GM19238 (cell line): ENCODE measurements around the gene DGKB.

Experiments used
- DNase-seq: peaks from one replicate; pipeline ENCODE4 v3.0.0; 2011; ENCODE audit warnings: low spot score; ENCODE audit not compliant: insufficient read length

DGKB gene

GRCh38 chr7:14902589-14903067, at the start of gene DGKB:
Gene DGKB, minus strand, starts transcription at chr7:14902751.
- no peak for DNase-seq

GRCh38 chr7:14950013-14950412, 47.5 kb upstream of the DGKB start:
- DNase-seq: no peak

- DNase-seq: no peak
These were observed 35.6 kb upstream of the DGKB start for GRCh38 chr7:14938181-14938580.

DNA sequence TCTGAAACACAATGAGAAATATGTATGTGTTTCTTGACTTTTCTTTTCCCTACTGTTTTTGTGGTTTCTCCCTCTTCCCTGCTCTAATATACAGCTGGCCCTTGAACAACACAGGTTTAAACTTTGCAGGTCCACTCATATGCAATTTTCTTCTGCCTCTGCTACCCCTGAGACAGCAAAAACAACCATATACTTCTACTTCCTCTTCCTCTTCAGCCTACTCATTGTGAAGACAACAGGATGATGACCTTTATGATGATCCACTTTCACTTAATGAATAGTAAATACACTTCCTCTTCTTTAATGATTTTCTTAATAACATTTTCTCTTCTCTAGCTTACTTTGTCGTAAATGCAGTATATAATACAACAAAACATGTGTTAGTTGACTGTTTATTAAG, 35.0 kb upstream of the DGKB start:
- DNase-seq: no peak

DNA sequence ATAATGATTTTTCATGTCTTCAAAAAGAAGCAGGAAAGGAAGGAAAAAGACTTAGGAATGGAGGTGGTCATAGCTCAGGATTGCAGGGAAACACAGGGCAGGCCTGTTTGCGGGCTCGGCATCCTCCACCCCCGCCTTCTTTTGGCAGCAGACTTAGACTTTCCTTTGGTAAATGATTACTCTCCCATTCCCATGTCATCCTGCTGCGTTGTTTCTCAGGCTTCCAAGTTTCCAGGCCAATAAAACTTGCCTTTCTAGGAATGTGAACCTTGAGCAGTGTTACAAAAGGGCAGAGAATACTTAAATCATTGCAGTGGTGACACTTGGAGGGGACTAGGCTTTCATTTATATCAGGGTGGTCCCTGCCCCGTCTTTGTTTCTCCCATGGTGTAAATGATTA, 34.0 kb upstream of the DGKB start:
- no peak for DNase-seq

DNA sequence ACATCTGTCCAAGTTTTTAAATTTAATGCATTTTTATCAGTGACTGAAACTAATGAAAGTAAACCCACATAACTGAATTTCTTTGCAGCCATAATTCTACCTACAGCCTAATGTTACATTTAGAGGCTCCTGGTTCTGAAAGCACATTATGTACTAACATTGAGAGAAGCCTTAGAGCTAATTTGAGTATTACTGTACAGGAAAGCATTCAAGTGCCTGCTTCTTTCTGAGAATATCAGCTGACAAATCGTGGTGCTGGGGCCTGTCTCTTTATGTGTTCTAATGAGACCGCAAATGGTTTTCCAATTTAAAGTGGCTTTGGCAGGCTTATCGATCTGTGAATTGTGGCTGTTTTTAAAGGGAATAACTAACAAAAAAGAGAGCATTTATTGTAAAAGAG, 32.3 kb upstream of the DGKB start:
- DNase-seq: no peak

DNA sequence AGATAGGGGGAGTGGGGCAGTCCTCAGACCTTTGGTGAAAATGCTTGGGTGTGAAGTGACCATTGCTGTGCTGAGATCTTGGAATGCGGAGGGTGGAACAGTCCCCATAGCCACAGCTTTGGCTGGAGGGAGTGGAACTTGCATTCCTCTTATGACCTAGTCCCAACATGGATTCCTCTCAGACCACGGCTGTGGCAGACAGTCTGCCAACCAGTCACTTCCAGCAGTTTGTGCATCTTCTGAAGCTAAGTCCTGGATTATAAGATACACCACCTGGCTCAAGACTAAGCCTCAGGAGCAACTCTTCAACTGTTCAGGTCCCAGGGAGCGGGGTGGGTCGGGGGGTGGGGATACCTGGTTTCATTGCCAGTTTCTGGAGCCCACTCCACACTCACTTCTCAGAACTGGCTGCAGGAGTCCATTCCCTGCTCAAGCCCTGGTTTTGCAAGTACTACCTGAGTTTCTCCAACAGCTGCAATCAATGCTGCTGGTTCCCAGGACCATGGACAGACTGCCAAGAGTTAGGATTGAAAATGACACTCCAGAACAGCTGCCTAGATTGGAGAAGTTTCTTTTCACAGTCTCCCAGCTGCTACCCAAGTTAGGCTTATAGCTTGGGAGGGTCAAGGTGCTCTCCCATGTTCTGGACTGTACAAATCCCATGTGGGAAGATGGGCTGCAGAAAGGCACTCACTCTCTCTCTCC, 29.1 kb upstream of the DGKB start:
- DNase-seq: no peak

- DNase-seq: no peak
These were observed 21.8 kb upstream of the DGKB start for GRCh38 chr7:14924398-14924797.

DNA sequence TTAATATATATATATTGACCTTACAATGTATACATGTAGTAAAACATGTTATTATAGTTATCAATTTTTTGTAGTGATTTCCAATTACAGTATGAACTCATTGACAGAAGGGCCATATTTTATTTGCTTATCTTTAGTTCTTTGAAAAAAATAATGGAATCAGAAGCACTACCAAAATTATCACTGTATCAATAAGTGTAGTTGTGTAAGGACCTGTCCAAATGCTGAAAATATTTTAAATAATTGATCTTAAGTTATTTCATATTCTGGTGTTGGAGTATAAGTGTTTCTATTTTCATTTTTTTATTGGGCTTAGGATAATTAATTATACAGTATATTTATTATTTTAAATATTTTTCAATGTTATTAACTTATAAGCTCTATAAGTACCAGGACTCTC, 8.5 kb upstream of the DGKB start:
- no peak for DNase-seq

DNA sequence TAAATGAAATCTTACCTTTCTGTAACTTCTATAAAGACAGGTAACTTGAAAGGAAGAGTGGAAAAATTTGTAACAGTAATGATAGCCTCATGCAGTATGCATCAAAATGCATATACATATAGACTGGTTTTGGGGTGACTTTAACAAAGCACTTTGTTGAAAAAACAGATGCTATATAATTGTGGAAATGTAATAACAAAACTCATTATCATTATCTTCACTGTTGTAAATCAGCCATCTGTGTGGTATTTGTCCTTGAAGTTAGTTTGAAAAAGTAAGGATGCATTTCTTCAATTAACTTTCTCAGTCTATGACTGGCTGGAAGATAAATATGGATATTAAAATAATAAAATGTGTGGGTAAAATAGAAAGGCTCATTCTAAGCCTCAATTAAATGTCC, 6.1 kb upstream of the DGKB start:
- no peak for DNase-seq

DNA sequence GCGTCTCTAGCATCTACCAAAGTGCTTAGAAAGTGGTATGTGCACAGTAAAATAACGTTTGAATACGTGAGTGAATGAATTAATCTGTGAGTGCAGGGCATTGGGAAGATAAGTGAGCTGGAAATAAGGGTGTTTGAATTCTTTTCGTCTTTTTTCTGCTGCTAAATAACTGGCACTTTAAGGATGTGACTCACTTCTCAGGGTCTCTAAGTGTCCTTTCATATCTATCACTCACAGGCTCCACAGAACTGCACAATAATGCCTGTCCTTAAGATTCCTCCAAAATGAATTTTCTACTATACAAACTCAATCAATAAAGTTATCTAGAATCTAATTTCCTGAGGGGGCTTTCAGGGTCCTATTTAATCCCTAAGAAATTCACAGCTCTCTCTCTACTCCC, 3.2 kb upstream of the DGKB start:
- no peak for DNase-seq

DNA sequence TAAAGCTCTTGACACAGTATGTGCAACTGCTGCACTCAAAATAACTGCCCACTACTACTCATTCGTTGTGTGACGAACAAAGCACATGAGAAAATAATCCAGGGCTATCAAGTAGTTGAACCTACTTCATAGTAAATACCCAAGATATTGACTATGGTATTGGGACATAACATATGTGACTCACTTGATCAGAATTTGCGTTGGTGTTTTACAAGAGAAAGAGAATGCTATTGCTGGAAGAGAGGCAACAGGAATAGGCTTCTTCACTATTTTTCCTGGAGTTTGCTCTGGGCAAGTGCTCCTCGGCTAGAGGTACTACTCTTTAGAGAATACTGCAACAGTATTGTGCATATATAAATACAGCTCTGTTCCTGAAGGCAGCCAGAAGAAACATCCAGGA, 2.5 kb downstream of the DGKB start:
- no peak for DNase-seq

DNA sequence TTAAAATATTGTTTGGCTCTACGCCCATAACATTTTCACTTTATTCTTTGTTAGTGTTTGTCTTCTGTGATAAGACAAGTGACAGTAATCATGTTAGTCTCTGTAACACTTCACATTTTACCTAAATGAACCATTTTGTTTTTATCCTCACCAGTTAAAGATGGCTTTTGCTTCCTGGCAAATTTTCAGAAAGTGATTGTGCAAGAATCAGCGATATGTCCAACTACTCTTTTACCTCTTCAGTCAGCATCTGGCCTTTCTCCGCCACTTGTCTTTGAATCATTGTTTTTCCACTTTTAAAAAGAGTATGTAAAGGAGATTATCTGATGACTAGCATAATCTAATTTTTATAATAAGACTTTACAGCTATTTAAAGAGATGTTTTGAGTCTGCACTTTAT, 3.5 kb downstream of the DGKB start:
- DNase-seq: no peak

- DNase-seq: no peak
These were observed 6.1 kb downstream of the DGKB start for GRCh38 chr7:14896461-14896860.

DNA sequence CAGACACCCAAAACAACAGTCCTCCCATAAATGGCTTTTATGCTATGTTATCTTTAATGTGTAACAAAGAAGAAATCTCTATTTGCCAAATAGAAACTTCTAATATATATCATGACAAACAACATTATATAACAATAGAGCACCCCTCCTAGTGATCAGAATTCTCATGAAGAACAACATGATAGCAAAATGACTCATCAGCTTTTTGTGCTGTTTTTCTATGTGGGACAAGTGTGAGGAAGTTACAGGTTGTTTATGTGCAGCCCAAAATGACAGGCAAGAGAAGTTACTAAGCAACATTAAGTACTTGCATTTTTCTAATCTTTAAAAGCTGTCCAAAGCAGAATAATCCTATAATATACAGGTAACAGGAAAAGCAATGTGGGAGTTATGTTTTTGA, 7.7 kb downstream of the DGKB start:
- DNase-seq: no peak

DNA sequence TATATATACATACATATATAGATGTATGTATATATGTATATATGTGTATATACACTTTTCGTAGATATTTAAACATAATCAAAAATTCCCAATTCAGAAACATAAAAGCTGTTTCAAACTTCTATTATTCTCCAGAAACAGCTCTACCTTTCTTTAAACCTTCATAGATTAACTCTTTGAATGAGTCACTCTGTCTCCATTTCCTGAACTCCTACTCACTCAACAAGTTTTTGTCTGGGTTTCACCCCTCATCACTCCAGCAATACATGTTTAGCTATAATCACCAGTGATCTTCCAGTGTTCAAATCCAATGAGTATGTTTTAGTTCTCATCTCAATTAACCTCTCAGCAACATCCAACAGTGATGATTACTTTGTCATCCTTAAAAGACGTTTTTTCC, 9.6 kb downstream of the DGKB start:
- DNase-seq: no peak

- DNase-seq: no peak
These were observed 11.3 kb downstream of the DGKB start for GRCh38 chr7:14891289-14891688.

DNA sequence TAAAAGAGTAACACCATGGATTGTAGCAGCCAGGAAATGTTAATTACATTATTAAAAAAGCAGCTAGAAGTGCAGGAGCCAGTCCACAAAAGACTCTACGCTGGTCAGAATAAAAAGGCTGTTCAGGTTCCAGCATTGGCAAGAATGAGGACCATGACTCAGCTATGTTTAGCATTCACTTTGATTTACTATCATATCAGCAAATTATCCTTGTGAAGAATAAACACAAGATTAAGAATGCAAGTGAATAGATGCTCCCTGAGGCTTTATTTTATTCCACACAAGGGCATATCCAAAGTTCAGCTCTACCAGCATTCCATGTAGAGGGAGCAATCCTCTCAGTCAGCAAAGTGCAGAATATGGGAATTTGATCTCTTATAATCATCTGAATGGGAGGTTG, 13.6 kb downstream of the DGKB start:
- no peak for DNase-seq

DNA sequence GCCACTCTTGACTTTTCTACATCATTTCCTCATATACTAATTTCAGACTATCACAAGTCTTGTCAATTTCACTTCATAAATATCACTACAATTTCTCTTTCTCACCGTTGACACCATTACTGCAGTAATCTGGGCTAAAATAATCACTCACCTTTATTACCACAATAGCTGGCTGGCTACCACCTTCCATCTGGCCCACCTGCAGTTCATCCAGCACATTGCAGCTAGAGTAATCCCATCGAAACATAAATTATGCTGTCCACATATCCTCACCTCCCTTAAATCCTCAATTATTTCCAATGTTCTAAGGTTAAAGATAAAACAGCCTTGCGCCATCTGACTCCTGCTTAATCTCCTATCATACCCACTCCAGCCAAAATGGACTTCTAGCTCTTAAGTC, 16.0 kb downstream of the DGKB start:
- no peak for DNase-seq

GRCh38 chr7:14875941-14876587, 26.5 kb downstream of the DGKB start:
- no peak for DNase-seq

DNA sequence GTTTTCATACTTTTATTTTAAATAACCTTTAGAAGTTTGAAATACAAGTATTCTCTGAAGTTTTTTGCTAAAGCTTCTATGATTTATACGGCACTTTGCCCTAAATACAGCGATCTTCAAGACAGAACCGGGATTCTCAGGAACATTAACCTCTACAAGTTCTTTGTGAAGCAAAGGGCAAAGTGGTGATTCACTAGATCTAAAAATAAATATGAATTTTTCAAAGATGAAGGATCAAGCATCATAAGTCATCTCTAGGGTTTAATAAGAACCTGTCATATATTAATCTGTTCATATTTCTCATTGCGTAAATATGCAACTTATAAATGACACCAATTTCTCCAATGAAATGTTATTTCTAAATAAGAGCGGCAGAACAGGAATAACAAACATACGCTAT, 30.7 kb downstream of the DGKB start:
- DNase-seq: no peak

- DNase-seq: no peak
These were observed 32.2 kb downstream of the DGKB start for GRCh38 chr7:14870394-14870793.

DNA sequence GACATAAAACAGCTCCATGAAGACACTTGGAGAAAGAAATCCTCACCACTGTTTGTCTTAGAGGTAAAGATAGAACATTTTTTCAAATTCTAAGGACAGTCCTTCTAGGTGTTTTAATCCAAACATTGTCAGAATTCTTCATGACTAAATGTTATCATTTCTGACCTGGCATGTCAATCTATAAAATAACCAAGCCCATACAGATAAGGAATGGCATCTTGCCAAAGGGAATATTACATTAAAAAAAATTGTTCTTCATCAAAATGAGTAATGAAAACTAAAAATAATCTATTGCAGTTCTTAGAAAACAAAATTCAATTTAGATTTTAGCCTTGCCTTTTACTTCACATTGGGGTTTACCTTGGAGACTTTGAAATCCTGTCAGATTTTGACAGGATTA, 33.6 kb downstream of the DGKB start:
- no peak for DNase-seq
